ENCODE measurements around the gene MRLN. TPM values are rescaled to one million over a fixed set of nuclear protein-coding genes. Genes with fewer than 3 reads are reported as not detected.

Gene MRLN
- polyA plus RNA-seq, 1 donor from 2014 or later, result not detected

GRCh38 chr10:59719374-59719773 lies 33.9 kb downstream of the MRLN start:
- Histone ChIP-seq H3K9ac (ENCODE audit: low read length) (no peak overlapping the region), H3K27me3 (ENCODE audit: insufficient read depth, low read depth, low read length) (no peaks in the 10 kb centered on the region), H4K20me1 (ENCODE audit: insufficient read depth) (no peaks in the 10 kb centered on the region), H3K4me3 (ENCODE audit: low read length) (no peak overlapping the region), H3K9me2 (ENCODE audit: insufficient read depth, low read length) (no peaks in the 10 kb centered on the region), H3F3A (ENCODE audit: insufficient read depth, low read length, poor library complexity, severe bottlenecking) (no peaks in the 10 kb centered on the region), H3K79me2 (replicated peaks; ENCODE audit: insufficient read depth, low read length) (no peaks in the 10 kb centered on the region), H3K27ac (ENCODE audit: low read length) (no peak overlapping the region), H3K9me3 (ENCODE audit: low read length) (no peaks in the 10 kb centered on the region), H3K36me3 (ENCODE audit: insufficient read depth, low read length) (no peaks in the 10 kb centered on the region), H3K4me2 (ENCODE audit: low read length) (no peak overlapping the region), H2AFZ (ENCODE audit: low read depth, low read length) (no peak overlapping the region)
- TF ChIP-seq RAD21 (conservative IDR thresholded peaks at IDR 0.05) (no peak), EZH2 (IDR thresholded peaks at IDR 0.05; ENCODE audit: borderline replicate concordance, insufficient read depth, low read length, poor library complexity, severe bottlenecking) (no peak), SMC3 (conservative IDR thresholded peaks at IDR 0.05; ENCODE audit: poor library complexity) (no peak), EP300 (conservative IDR thresholded peaks at IDR 0.05; ENCODE audit: poor library complexity, severe bottlenecking) (no peak), CTCF (IDR thresholded peaks at IDR 0.05; ENCODE audit: poor library complexity, severe bottlenecking) (no peak), REST (IDR thresholded peaks at IDR 0.05; ENCODE audit: borderline replicate concordance) (no peak)

GRCh38 chr10:59718257-59718656 lies 35.0 kb downstream of the MRLN start:
- H4K20me1 ChIP-seq (ENCODE audit: insufficient read depth), result no peaks in the 10 kb centered on the region
- TF ChIP-seq REST (IDR thresholded peaks at IDR 0.05; ENCODE audit: borderline replicate concordance), result no peak
- no peak for TF ChIP-seq CTCF (IDR thresholded peaks at IDR 0.05; ENCODE audit: poor library complexity, severe bottlenecking)
- TF ChIP-seq MXI1 (conservative IDR thresholded peaks at IDR 0.05; ENCODE audit: poor library complexity, severe bottlenecking), result no peak
- no peak for TF ChIP-seq SMC3 (conservative IDR thresholded peaks at IDR 0.05; ENCODE audit: poor library complexity)
- TF ChIP-seq POLR2AphosphoS5 (IDR thresholded peaks at IDR 0.05), result no peak
- no peak for TF ChIP-seq RAD21 (conservative IDR thresholded peaks at IDR 0.05)
- no peak for TF ChIP-seq TAF1 (IDR thresholded peaks at IDR 0.05; ENCODE audit: low read depth)
- TF ChIP-seq EP300 (conservative IDR thresholded peaks at IDR 0.05; ENCODE audit: poor library complexity, severe bottlenecking), result no peak
- no peak for TF ChIP-seq EZH2 (IDR thresholded peaks at IDR 0.05; ENCODE audit: borderline replicate concordance, insufficient read depth, low read length, poor library complexity, severe bottlenecking)
- no peaks in the 10 kb centered on the region for H3K79me2 ChIP-seq (replicated peaks; ENCODE audit: insufficient read depth, low read length)
- H3K4me2 ChIP-seq (ENCODE audit: low read length), result no peak overlapping the region
- H3F3A ChIP-seq (ENCODE audit: insufficient read depth, low read length, poor library complexity, severe bottlenecking), result no peaks in the 10 kb centered on the region
- no peaks in the 10 kb centered on the region for H3K9me3 ChIP-seq (ENCODE audit: low read length)
- H3K36me3 ChIP-seq (ENCODE audit: insufficient read depth, low read length), result no peaks in the 10 kb centered on the region
- H3K9ac ChIP-seq (ENCODE audit: low read length), result no peak overlapping the region
- no peak overlapping the region for H3K4me3 ChIP-seq (ENCODE audit: low read length)
- H3K27ac ChIP-seq (ENCODE audit: low read length), result no peak overlapping the region
- no peaks in the 10 kb centered on the region for H3K27me3 ChIP-seq (ENCODE audit: insufficient read depth, low read depth, low read length)
- no peak overlapping the region for H2AFZ ChIP-seq (ENCODE audit: low read depth, low read length)
- H3K9me2 ChIP-seq (ENCODE audit: insufficient read depth, low read length), result no peaks in the 10 kb centered on the region

Data from neural cell (in vitro differentiated cells).